ENCODE measurements around the gene POU2AF1.

The POU2AF1 gene

GRCh38 chr11:111361052-111361801 is 17.8 kb downstream of the POU2AF1 start:
- no peak for DNase-seq (ENCODE audit: low read depth in 2 of 3, low spot score in 1 of 3)

GRCh38 chr11:111360150-111361043 is 18.7 kb downstream of the POU2AF1 start:
- DNase-seq (ENCODE audit: low read depth in 2 of 3, low spot score in 1 of 3), result no peak

DNA sequence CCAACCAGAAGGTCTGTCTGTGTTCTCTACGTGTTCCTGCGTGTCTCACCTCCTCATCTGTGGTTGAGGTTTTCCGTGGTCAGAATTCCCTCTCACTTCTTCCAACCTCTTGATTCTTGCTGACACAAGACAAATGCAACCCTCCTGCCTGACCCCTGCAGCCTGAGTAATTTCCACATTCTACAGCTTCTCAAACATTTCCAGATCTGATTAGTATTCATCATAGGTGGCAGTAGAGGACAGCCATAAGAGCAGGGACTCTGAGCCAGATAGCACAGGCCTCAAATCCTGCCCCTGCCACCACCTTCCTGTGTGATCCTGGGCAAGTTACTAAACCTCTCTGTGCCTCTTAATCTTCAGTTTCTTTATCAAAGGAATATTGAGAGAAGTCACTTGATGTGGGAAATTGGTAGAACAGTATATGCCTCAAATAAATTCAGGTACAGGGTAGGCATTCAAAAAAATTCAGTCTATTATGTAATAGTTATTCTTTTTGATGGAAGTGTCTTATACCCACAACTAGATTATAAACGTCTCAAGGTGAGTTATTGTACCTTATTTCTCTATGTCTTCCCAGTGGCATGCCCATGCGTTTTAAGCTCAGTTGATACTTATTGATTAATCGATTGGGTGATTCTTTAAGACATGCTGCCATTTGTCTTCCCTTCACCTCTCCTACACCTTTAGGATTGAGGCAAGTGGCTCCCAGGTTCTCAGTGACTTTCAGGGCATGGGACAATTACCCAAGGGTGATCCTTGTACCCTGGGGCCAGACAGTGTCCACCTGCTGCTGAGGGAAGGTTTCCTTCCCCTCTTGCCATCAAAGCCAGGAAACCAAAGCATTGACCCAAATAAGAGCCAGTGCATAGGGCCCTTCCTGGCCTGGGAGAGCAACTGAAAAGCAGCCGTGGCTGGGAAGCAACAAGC is 19.6 kb downstream of the POU2AF1 start:
- no peak for DNase-seq (ENCODE audit: low read depth in 2 of 3, low spot score in 1 of 3)

GRCh38 chr11:111358038-111359001 is 20.8 kb downstream of the POU2AF1 start:
- no peak for DNase-seq (ENCODE audit: low read depth in 2 of 3, low spot score in 1 of 3)

DNA sequence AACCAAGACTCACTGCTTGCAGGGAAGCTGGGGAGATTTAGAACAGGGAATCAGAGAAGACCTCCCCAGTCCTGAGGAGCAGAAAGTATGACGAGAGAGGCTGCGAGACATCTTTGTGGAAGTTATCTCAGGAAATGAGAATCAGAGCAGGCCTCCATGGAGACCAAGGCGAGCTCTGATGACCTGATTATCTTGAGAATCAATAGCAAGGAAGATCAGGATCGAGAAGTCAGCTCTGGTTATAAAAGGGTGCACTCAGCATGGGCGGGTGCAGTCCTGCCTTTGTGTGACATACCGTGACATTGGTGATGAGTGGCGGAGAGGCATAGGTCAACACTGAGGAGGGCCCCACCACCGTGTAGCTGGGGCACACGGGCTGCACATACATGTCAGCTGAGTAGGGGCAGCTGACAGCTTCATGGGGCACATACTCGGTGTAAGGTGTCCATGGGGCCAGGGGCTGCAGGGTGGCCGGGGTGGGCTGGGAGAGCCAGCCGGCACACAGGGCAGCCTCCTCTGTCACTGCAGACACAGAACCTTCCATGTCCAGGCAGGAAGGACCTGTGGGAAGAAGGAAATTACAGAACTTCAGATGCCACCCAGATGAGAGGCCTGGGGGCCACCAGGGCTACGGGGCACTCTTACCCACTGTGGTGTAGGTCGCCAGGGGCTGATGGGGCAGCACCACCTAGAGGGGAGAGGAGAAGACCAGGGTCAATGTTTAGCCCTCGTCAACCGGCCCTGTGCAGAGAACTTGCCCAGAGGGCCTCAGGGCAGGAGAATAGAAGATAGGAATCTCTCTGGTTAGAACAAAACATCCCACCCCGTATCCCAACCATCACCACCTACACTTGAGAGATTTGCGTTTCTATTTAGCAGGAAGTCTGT is 21.7 kb downstream of the POU2AF1 start:
- DNase-seq (ENCODE audit: low read depth in 2 of 3, low spot score in 1 of 3), result no peak

DNA sequence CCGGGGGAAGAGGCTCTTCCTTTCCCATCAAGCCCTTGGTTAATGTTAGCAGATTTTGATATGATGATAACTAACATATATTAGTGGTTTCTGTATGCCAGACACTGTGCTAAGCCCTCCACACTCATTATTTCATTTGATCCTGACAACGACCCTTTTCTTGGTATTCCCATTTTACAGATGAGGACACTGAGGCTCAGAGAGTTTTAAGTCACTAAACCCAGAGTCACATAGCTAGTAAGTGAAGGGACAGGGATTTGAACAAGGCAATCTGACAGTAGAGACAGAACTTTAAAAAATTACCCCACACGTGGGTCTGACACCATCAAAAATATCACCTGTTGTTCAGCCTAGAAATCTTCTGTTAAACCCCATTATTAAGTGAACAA is 22.4 kb downstream of the POU2AF1 start:
- no peak for DNase-seq (ENCODE audit: low read depth in 2 of 3, low spot score in 1 of 3)

DNA sequence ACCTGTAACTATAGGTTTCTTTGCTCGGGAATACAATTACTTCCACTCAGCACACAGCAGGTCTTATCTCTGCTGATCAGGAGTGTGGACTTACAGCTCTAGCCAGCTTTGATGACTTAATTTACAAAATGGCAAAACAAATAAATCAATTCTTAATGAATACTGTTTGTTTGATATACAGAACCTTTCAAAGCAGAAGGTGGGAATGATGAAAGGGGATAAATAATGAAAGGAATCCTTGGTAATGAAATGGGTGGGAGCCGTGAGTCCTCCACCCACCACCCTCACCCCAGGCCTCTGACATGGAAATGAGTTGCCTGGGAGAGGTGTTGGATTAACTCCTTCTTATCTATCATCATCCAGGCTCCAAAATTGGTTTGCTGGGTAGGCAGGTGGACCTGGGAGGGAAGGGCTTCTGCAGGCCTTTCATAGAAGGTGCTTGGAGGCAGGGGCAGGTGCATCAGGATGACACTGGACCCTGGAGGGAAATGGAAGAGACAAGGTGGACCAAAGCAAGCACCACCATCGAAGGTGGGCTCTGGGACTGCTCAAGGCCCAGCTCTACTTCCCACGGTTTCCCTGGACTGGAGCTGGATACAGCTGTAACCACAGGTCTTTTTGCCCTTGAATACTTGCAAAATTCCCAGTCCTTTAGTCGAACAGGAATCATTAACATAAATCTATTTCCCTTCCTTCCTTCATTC is 23.0 kb downstream of the POU2AF1 start:
- no peak for DNase-seq (ENCODE audit: low read depth in 2 of 3, low spot score in 1 of 3)

DNA sequence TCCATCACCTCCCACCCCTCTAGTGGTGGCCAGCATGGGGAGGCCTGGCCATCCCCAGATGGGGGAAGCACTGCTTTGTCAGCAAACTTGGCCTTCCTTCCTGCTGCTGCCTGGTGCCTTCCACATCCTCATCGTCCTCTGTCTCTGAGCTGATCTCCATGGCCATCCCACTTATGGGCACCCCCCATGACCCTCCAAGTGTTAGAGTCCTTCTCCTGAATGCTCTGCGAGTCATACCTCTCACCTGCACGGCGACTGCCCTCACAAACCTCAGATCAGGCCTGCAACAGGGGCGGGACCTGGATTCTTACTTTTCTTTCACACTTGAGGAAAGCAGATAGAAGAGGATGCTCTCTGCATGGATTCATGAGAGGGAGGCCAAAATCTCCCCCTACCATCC is 24.0 kb downstream of the POU2AF1 start:
- DNase-seq (ENCODE audit: low read depth in 2 of 3, low spot score in 1 of 3), result no peak

GRCh38 chr11:111354601-111354891 is 24.5 kb downstream of the POU2AF1 start:
- DNase-seq (ENCODE audit: low read depth in 2 of 3, low spot score in 1 of 3), result no peak

DNA sequence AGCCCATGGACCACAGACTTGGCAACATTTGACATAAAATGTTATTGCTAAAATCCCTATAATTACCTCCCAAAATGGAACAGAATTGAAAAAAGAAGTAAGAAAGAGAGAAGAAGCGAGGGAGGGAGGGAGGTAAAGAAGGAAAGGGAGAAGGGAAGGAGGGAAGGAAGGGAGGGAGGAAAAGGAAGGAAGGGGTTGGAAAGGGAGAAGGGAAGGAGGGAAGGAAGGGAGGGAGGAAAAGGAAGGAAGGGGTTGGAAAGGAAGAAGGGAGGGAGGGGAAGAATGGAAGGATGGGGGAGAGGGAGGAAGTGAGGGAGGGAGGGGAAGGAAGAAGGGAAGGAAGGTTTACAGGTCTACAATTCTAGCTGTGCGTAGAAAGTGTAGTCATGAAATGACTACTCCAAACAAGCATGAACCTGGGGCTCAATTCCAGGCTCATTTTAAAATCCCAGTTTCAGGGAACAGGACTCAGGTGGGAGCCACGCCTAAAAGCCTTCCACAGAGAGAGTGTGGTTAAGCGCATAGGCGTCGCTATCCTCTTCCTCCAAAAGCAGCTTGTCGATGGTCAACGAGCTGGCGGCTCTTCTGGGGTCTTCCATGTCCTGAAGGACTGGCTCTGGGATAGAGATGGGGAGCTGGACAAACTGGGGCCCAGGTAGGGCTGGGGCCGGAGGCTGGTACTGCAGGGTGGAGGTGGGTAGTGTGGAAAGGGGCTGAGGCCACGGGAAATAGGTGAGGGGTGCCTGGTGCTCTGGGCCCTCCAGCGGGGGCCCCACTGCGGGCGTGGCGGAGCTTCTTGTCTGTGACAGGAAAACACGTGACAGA is 25.1 kb downstream of the POU2AF1 start:
- no peak for DNase-seq (ENCODE audit: low read depth in 2 of 3, low spot score in 1 of 3)

DNA sequence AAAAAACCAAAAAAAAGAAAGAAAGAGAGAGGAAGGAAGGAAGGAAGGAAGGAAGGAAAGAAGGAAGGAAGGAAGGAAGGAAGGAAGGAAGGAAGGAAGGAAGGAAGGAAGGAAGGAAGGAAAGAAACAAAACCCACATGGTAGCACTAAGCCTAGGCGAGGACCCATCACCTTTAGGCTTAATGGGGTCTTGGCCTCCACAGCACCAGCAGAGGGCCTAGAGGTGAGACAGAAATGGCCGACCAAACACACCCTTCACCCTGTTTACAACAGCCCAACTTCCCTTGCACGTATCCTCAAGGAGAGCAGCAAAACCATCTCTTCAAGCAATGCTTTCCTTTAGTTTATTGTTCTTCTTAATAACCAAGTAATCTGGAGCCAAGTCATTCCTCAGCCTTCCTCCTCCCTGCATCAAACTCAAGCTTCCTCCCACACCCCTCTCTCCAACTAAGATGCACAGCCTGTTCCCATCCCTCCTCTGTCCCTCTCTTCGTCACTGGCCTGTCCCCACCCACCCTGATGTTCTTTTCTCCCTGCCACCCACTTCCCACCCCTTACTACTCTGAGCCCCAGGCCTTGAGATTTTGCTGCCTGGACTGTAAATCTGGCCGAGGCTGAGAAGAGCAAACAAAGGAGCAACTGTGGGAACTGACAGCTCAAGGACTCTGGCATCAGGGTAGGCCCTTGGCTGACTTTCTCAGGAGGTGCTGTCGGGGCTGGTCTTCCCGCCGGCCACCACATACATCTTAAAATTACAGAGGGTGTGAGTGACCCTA is 26.0 kb downstream of the POU2AF1 start:
- DNase-seq (ENCODE audit: low read depth in 2 of 3, low spot score in 1 of 3), result no peak

DNA sequence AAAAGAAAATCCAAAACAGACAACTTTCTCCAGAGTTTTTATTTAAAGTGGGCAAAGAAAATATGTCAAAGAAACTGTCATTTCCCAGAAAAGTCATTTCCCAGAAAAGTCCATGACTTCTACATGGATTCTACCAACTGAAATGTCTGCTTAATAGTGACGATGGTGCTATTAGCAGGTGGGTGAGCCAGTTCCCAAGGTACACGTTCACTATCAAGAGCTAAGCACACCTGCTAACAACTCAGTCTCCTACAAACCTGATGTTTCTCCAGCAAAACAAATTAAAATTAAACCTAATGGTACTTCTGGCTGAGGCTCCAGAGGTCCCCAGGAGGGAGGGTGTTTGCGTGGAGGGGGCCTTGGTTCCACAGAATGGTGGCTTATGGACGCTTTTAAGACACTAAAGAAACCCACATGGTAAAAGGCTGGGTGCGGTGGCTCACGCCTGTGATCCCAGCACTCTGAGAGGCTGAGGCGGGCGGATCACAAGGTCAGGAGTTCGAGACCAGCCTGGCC is 26.8 kb downstream of the POU2AF1 start:
- no peak for DNase-seq (ENCODE audit: low read depth in 2 of 3, low spot score in 1 of 3)

- no peak for DNase-seq (ENCODE audit: low read depth in 2 of 3, low spot score in 1 of 3)
Observed at GRCh38 chr11:111351374-111352055, 27.6 kb downstream of the POU2AF1 start.

- DNase-seq (ENCODE audit: low read depth in 2 of 3, low spot score in 1 of 3), result no peak
Observed at GRCh38 chr11:111350811-111351210, 28.3 kb downstream of the POU2AF1 start.

GRCh38 chr11:111349191-111349695 is 29.8 kb downstream of the POU2AF1 start:
- no peak for DNase-seq (ENCODE audit: low read depth in 2 of 3, low spot score in 1 of 3)

GRCh38 chr11:111348147-111348546 is 30.9 kb downstream of the POU2AF1 start:
- no peak for DNase-seq (ENCODE audit: low read depth in 2 of 3, low spot score in 1 of 3)

Data from stimulated activated CD4-positive, alpha-beta T cell treated with anti-CD3 and anti-CD28 coated beads, Interleukin-12 subunit alpha, Interleukin-12 subunit beta, amount 100 ng/mL, for 48 hours (primary cell).